HL-60 (cell line): ENCODE results near the gene ATP1B3.

Source experiments
- CTCF ChIP-seq: IDR thresholded peaks from one replicate; pipeline ENCODE4 v1.5.1; 2011; ENCODE audit warnings: low read length, control low read depth, inconsistent platforms; ENCODE audit not compliant: insufficient read depth
- POLR2AphosphoS5 ChIP-seq: IDR thresholded peaks from 2 replicates; pipeline ENCODE4 v1.6.1; 2012; ENCODE audit warnings: low read depth
- REST ChIP-seq: IDR thresholded peaks from 2 replicates; pipeline ENCODE4 v1.6.1; 2012; ENCODE audit warnings: low read depth; ENCODE audit not compliant: insufficient replicate concordance

- no peak for TF ChIP-seq REST
- TF ChIP-seq CTCF: no peak
- TF ChIP-seq POLR2AphosphoS5: no peak
Measured at GRCh38 chr3:141915016-141915415, 38.6 kb downstream of the ATP1B3 start.
